Neural progenitor cell (in vitro differentiated cells): ENCODE data around the gene OPCML. TPM values are rescaled to one million over a fixed set of nuclear protein-coding genes. Genes with fewer than 3 reads are reported as not detected.

ENCODE experiments used
- DNase-seq: peaks from one replicate; pipeline ENCODE4 v3.0.0-alpha.2; 2016; ENCODE audit warnings: low spot score
- H2AFZ ChIP-seq: fragments of 200-600 bp; sonication (generic); replicated peaks from 2 replicates; pipeline ENCODE4 v1.6.1; 2016; ENCODE audit warnings: antibody characterized with exemption
- H3F3A ChIP-seq: fragments of 200-600 bp; sonication (generic); 2 replicates; pipeline ENCODE4 v1.6.1; 2016; ENCODE audit warnings: antibody characterized with exemption, low read depth
- H3K27ac ChIP-seq: fragments of 200-600 bp; sonication (generic); 2 replicates; pipeline ENCODE4 v1.5.1; 2016; ENCODE audit warnings: mild to moderate bottlenecking
- H3K27me3 ChIP-seq: fragments of 200-600 bp; sonication (generic); 2 replicates; pipeline ENCODE4 v1.6.1; 2016; ENCODE audit warnings: mild to moderate bottlenecking, moderate library complexity
- H3K36me3 ChIP-seq: fragments of 200-600 bp; sonication (generic); 2 replicates; pipeline ENCODE4 v1.5.1; 2016
- H3K4me1 ChIP-seq: fragments of 200-600 bp; sonication (generic); 2 replicates; pipeline ENCODE4 v1.6.1; 2016; ENCODE audit warnings: mixed run types
- H3K4me2 ChIP-seq: fragments of 200-600 bp; sonication (generic); 2 replicates; pipeline ENCODE4 v1.6.1; 2016
- H3K4me3 ChIP-seq: fragments of 200-600 bp; sonication (generic); 2 replicates; pipeline ENCODE4 v1.5.1; 2016
- H3K79me2 ChIP-seq: fragments of 200-600 bp; sonication (generic); 2 replicates; pipeline ENCODE4 v1.6.1; 2016; ENCODE audit warnings: low read depth
- H3K9ac ChIP-seq: fragments of 200-600 bp; sonication (generic); 2 replicates; pipeline ENCODE4 v1.6.1; 2016
- H3K9me3 ChIP-seq: fragments of 200-600 bp; sonication (generic); 2 replicates; pipeline ENCODE4 v1.5.1; 2016; ENCODE audit warnings: low read depth
- H4K20me1 ChIP-seq: fragments of 200-600 bp; sonication (generic); 2 replicates; pipeline ENCODE4 v1.6.1; 2016; ENCODE audit warnings: low read depth
- H3K27ac Mint-ChIP-seq: 3 replicates; pipeline ENCODE4 v1.8.0; 2021; ENCODE audit warnings: mixed read lengths
- H3K27me3 Mint-ChIP-seq: 2 replicates; pipeline ENCODE4 v1.8.0; 2022; ENCODE audit warnings: low read depth, mild to moderate bottlenecking, inconsistent platforms, moderate library complexity, mixed read lengths; ENCODE audit not compliant: insufficient read depth
- H3K36me3 Mint-ChIP-seq: 3 replicates; pipeline ENCODE4 v1.8.0; 2021; ENCODE audit warnings: mixed read lengths
- H3K4me1 Mint-ChIP-seq: 3 replicates; pipeline ENCODE4 v1.8.0; 2021; ENCODE audit warnings: mixed read lengths
- H3K4me3 Mint-ChIP-seq: 3 replicates; pipeline ENCODE4 v1.8.0; 2021; ENCODE audit warnings: mild to moderate bottlenecking, moderate library complexity, mixed read lengths
- H3K9me3 Mint-ChIP-seq: 3 replicates; pipeline ENCODE4 v1.8.0; 2020; ENCODE audit warnings: mixed read lengths
- CTCF ChIP-seq: fragments of 200-600 bp; sonication (generic); IDR thresholded peaks from 2 replicates; pipeline ENCODE4 v1.5.1; 2017; ENCODE audit warnings: antibody characterized with exemption, mild to moderate bottlenecking
- EZH2 ChIP-seq: fragments of 200-600 bp; sonication (generic); IDR thresholded peaks from 2 replicates; pipeline ENCODE4 v1.6.1; 2017; ENCODE audit warnings: antibody characterized with exemption, mild to moderate bottlenecking, moderate library complexity
- EZH2phosphoT487 ChIP-seq: fragments of 200-600 bp; sonication (generic); IDR thresholded peaks from 2 replicates; pipeline ENCODE4 v1.6.1; 2017; ENCODE audit warnings: antibody characterized with exemption
- total RNA-seq: library from RNA; depleted of rRNA; stranded (reverse); fragments of >200 nt; gene quantifications from 2 replicates; pipeline ENCODE4 v1.2.3, GENCODE V29; 2015; ENCODE audit warnings: low replicate concordance

The OPCML gene
- total RNA-seq, 1 donor from 2014 or later: 0.02 TPM

- H3K27me3 Mint-ChIP-seq: peaks cover 20% of the 10 kb centered on the region
- no peak overlapping the region for H3K27ac Mint-ChIP-seq
- TF ChIP-seq CTCF (no peak), EZH2 (no peak), EZH2phosphoT487 (no peak)
- Histone ChIP-seq H3K4me3 (no peak overlapping the region), H3K4me2 (no peak overlapping the region), H2AFZ (no peak overlapping the region), H3F3A (no peaks in the 10 kb centered on the region), H3K4me1 (peaks cover 10% of the 10 kb centered on the region), H3K9me3 (no peaks in the 10 kb centered on the region), H3K79me2 (no peaks in the 10 kb centered on the region), H3K9ac (no peak overlapping the region), H3K27me3 (peaks cover 51% of the 10 kb centered on the region), H4K20me1 (peaks cover 2% of the 10 kb centered on the region), H3K36me3 (no peaks in the 10 kb centered on the region), H3K27ac (no peak overlapping the region)
- no peak overlapping the region for H3K4me3 Mint-ChIP-seq
- DNase-seq: no peak
- H3K4me1 Mint-ChIP-seq: peaks cover 24% of the 10 kb centered on the region
- H3K36me3 Mint-ChIP-seq: no peaks in the 10 kb centered on the region
- H3K9me3 Mint-ChIP-seq: peaks cover 12% of the 10 kb centered on the region
Observed at GRCh38 chr11:133235381-133235780, 296.9 kb downstream of the OPCML start.

- Mint-ChIP-seq H3K9me3 (peaks cover 12% of the 10 kb centered on the region), H3K4me3 (no peak overlapping the region), H3K27me3 (peaks cover 20% of the 10 kb centered on the region), H3K27ac (no peak overlapping the region), H3K4me1 (peaks cover 28% of the 10 kb centered on the region), H3K36me3 (no peaks in the 10 kb centered on the region)
- Histone ChIP-seq H3K79me2 (no peaks in the 10 kb centered on the region), H3K9ac (no peak overlapping the region), H3K4me2 (no peak overlapping the region), H2AFZ (no peak overlapping the region), H3K4me3 (no peak overlapping the region), H3F3A (no peaks in the 10 kb centered on the region), H3K36me3 (no peaks in the 10 kb centered on the region), H3K27me3 (peaks cover 56% of the 10 kb centered on the region), H4K20me1 (peaks cover 7% of the 10 kb centered on the region), H3K4me1 (peaks cover 7% of the 10 kb centered on the region), H3K27ac (no peak overlapping the region), H3K9me3 (no peaks in the 10 kb centered on the region)
- TF ChIP-seq EZH2 (no peak), CTCF (no peak), EZH2phosphoT487 (no peak)
- DNase-seq: peak; percentile 57
Observed at GRCh38 chr11:133234883-133235282, 297.4 kb downstream of the OPCML start.

DNA sequence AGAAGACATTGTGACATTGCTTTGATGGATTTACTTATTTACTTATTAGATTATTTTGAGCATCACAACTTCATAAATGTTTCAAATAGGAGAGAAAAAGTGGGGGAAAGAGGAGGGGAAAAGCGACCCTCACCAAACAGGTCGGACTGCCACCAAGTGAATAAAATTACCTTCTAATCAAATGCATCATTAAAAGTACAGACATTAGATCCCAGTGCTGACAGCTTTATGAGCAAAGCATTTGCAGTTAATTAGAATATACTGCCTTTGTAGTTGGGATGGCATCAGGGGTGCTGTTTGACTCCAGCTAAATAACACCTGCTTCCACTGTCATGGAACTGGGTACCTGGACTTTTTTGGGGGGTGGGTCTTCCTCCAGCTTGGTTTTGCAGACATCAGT is 299.6 kb downstream of the OPCML start:
- Histone ChIP-seq H3K27ac (no peak overlapping the region), H3K9me3 (no peaks in the 10 kb centered on the region), H3F3A (peaks cover 17% of the 10 kb centered on the region), H3K9ac (no peak overlapping the region), H2AFZ (no peak overlapping the region), H3K4me3 (no peak overlapping the region), H3K79me2 (no peaks in the 10 kb centered on the region), H3K36me3 (no peaks in the 10 kb centered on the region), H4K20me1 (peaks cover 29% of the 10 kb centered on the region), H3K4me1 (peaks cover 21% of the 10 kb centered on the region), H3K27me3 (peaks cover 78% of the 10 kb centered on the region), H3K4me2 (no peak overlapping the region)
- TF ChIP-seq EZH2phosphoT487: no peak
- no peak for TF ChIP-seq EZH2
- TF ChIP-seq CTCF: no peak
- DNase-seq: no peak
- Mint-ChIP-seq H3K27ac (no peak overlapping the region), H3K4me3 (no peak overlapping the region), H3K27me3 (peaks cover 20% of the 10 kb centered on the region), H3K36me3 (no peaks in the 10 kb centered on the region), H3K9me3 (peaks cover 12% of the 10 kb centered on the region), H3K4me1 (peaks cover 51% of the 10 kb centered on the region)

DNA sequence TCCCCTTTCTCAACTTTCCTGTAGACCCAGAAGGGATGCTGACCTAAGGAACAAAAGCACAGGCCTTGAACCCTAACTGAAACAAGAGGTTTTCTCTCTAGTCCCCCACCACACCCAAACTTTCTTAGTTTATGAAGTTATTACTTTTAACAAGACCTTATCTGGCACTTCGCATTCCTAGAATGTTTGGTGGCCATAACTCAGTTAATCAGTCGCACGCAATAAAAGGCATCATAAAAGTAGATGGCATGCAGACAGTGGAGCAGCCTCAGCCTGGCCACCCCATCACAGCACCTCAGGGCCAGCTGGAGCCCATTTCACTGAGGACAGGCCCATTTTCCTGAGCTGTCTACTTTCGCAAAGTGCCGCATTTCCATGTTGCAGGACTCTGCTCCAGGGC is 301.9 kb downstream of the OPCML start:
- Mint-ChIP-seq H3K9me3 (peaks cover 12% of the 10 kb centered on the region), H3K4me1 (peaks cover 48% of the 10 kb centered on the region), H3K36me3 (no peaks in the 10 kb centered on the region), H3K27me3 (peaks cover 17% of the 10 kb centered on the region), H3K27ac (no peak overlapping the region), H3K4me3 (no peak overlapping the region)
- Histone ChIP-seq H3K27me3 (peaks cover 98% of the 10 kb centered on the region), H3K27ac (no peak overlapping the region), H3K4me2 (no peak overlapping the region), H3F3A (peaks cover 23% of the 10 kb centered on the region), H3K9me3 (no peaks in the 10 kb centered on the region), H4K20me1 (peaks cover 37% of the 10 kb centered on the region), H3K36me3 (no peaks in the 10 kb centered on the region), H3K4me3 (no peak overlapping the region), H3K4me1 (peaks cover 25% of the 10 kb centered on the region), H3K79me2 (no peaks in the 10 kb centered on the region), H3K9ac (no peak overlapping the region), H2AFZ (no peak overlapping the region)
- no peak for DNase-seq
- TF ChIP-seq EZH2: no peak
- TF ChIP-seq EZH2phosphoT487: no peak
- no peak for TF ChIP-seq CTCF
